HFF-Myc (cell line): ENCODE measurements around the gene FYCO1.

Experiments
- DNase-seq: peaks from one replicate; pipeline ENCODE4 v3.0.0-alpha.2; 2011; ENCODE audit warnings: low read depth; ENCODE audit errors: extremely low read depth
- H3K4me3 ChIP-seq: replicated peaks from 2 replicates; pipeline ENCODE4 v1.5.1; 2011; ENCODE audit warnings: low read depth, mild to moderate bottlenecking, control low read depth, low read length
- CTCF ChIP-seq: IDR thresholded peaks from 2 replicates; pipeline ENCODE4 v1.5.1; 2012; ENCODE audit warnings: mild to moderate bottlenecking, low read depth, low read length, control low read depth; ENCODE audit errors: missing control alignments

The FYCO1 gene

GRCh38 chr3:45965253-45965652 is 30.4 kb downstream of the FYCO1 start:
- no peak for TF ChIP-seq CTCF
- DNase-seq, result no peak
- no peak overlapping the region for H3K4me3 ChIP-seq

- H3K4me3 ChIP-seq, result no peak overlapping the region
- TF ChIP-seq CTCF, result no peak
- no peak for DNase-seq
Measured at GRCh38 chr3:45964139-45964538, 31.5 kb downstream of the FYCO1 start.

- no peak overlapping the region for H3K4me3 ChIP-seq
- no peak for TF ChIP-seq CTCF
- no peak for DNase-seq
Measured at GRCh38 chr3:45962033-45962432, 33.6 kb downstream of the FYCO1 start.

GRCh38 chr3:45960289-45960688 is 35.3 kb downstream of the FYCO1 start:
- no peak for DNase-seq
- no peak overlapping the region for H3K4me3 ChIP-seq
- TF ChIP-seq CTCF, result no peak

GRCh38 chr3:45959201-45959600 is 36.4 kb downstream of the FYCO1 start:
- DNase-seq, result no peak
- TF ChIP-seq CTCF, result no peak
- H3K4me3 ChIP-seq, result no peak overlapping the region

- DNase-seq, result no peak
- no peak for TF ChIP-seq CTCF
- H3K4me3 ChIP-seq, result no peak overlapping the region
Measured at GRCh38 chr3:45958321-45958791, 37.3 kb downstream of the FYCO1 start.

GRCh38 chr3:45957586-45957985 is 38.0 kb downstream of the FYCO1 start:
- TF ChIP-seq CTCF, result no peak
- DNase-seq, result no peak
- no peak overlapping the region for H3K4me3 ChIP-seq
